ENCODE measurements around the gene RASD2.

RASD2 gene

DNA sequence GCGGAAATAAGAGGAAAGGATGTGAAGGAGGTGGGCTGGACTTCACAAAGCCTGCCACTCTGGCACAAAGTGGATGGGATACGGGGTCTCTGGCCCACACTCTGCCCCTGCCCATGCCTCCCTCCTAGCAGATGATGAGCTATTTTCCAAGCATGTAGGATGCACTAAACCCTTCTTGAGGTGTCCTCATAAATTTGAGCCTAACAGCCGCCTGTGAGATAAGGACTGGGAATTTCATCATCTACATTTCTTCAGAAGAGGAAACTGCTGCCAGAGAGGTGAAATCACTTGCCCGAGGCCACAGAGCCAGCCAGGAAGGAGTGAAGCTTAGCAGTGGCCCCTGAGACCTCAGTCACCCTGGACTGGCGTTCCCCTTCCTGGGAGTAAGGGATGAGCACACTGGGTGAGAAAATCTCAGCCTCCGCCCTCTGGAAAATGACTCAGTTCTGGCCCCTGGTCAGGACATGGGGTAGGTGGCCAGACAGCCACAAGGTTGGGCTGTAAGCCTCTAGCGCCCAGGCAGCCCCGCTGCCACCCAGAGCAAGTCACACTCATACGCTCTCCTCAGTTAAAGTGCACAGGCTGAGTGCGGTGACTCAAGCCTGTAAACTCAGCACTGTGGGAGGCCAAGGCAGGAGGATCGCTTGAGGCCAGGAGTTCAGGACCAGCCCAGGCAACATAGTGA lies 48.6 kb downstream of the RASD2 start:
- Histone ChIP-seq H3K9me3 (ENCODE audit: control insufficient read depth, low read length) (no peaks in the 10 kb centered on the region), H3K27ac (ENCODE audit: low read depth, low read length, severe bottlenecking) (peak overlapping the region; percentile 73), H3K4me1 (ENCODE audit: control insufficient read depth, insufficient read depth, low read length, poor library complexity, severe bottlenecking) (peaks cover 23% of the 10 kb centered on the region), H3K4me3 (ENCODE audit: extremely low read depth, insufficient read depth, low read length, poor library complexity, severe bottlenecking) (no peak overlapping the region), H3K36me3 (ENCODE audit: control insufficient read depth, insufficient read depth, low read length) (no peaks in the 10 kb centered on the region)
- WGBS, 2 experiments (ENCODE audit: insufficient coverage in 2 of 2), result 73 to 87% methylated on average over 6 to 8 of the region's 11 CpGs

- Histone ChIP-seq H3K4me3 (ENCODE audit: extremely low read depth, insufficient read depth, low read length, poor library complexity, severe bottlenecking) (no peak overlapping the region), H3K4me1 (ENCODE audit: control insufficient read depth, insufficient read depth, low read length, poor library complexity, severe bottlenecking) (peaks cover 23% of the 10 kb centered on the region), H3K27ac (ENCODE audit: low read depth, low read length, severe bottlenecking) (peak overlapping the region; percentile 73), H3K36me3 (ENCODE audit: control insufficient read depth, insufficient read depth, low read length) (no peaks in the 10 kb centered on the region), H3K9me3 (ENCODE audit: control insufficient read depth, low read length) (no peaks in the 10 kb centered on the region)
- 87 to 96% methylated on average over 3 to 6 of the region's 6 CpGs for WGBS, 2 experiments (ENCODE audit: insufficient coverage in 2 of 2)
Measured at GRCh38 chr22:35589756-35590093, 49.1 kb downstream of the RASD2 start.

DNA sequence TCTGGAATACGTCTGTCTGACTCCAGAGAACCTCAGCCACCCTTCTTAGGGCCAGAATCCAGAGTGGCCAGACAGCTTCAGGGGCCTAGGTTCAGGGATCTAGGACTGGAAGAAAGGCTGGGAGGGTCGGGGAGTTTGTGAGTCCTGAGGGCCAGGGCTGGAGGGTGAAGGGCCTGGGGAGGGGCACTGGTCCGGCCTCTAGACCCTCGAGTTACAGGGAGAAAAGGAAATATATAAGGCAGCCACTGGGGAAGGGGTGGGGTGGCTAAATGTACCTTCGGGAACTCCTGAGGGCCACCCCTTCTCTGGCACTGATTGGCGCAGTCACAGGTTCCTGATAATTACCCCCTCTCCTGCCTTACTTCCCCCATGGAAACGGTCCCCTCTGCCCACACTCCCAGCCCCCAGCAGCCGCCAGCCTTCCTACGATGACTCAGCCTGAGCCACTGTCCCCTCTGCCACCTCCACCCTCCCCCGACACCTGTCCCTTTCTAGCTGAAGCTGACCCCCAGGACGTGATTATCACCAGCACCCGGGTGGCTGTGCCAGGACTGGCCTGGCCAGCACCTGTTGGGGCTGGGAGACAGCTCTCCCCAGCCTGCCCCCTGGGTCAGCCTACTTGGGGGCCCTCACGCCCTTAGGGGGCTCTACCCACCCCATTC lies 50.1 kb downstream of the RASD2 start:
- Histone ChIP-seq H3K9me3 (ENCODE audit: control insufficient read depth, low read length) (no peaks in the 10 kb centered on the region), H3K36me3 (ENCODE audit: control insufficient read depth, insufficient read depth, low read length) (no peaks in the 10 kb centered on the region), H3K27ac (ENCODE audit: low read depth, low read length, severe bottlenecking) (no peak overlapping the region), H3K4me1 (ENCODE audit: control insufficient read depth, insufficient read depth, low read length, poor library complexity, severe bottlenecking) (peaks cover 23% of the 10 kb centered on the region), H3K4me3 (ENCODE audit: extremely low read depth, insufficient read depth, low read length, poor library complexity, severe bottlenecking) (no peak overlapping the region)
- 53 to 61% methylated on average over 8 to 10 of the region's 13 CpGs for WGBS, 2 experiments (ENCODE audit: insufficient coverage in 2 of 2)

DNA sequence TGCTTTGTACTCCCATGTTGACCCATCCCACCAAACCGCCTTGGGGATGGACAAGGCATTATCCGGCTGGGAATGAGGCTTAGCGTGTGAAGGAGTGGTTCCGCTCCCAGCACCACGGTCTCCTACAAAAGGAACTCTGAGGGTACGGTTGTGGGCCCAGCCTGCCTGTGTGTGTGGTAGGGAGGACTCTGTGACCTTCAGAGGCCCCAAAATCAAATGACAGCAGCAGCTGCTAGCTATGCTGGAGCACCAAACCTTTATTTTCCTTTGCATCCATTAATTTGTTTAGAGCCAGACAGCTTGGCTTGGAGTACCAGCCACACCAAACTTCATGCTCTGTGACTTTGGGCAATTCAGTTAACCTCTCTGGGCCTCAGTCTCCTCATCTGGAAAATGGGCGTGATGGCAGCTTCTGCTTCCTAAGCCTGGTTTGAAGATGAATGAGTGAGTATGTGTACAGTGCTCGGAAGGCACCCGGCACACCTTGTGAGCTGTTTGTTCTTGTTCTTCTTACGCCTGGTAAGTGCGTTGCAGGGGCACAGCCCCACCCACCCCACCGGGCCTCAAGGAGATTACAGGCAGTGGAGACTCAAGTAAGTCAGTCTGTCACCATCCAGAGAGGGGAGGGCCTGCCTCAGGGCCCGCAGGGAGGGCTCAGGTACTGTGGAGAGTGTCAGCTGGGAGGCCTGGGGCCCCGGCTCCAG lies 51.2 kb downstream of the RASD2 start:
- Histone ChIP-seq H3K9me3 (ENCODE audit: control insufficient read depth, low read length) (no peaks in the 10 kb centered on the region), H3K4me1 (ENCODE audit: control insufficient read depth, insufficient read depth, low read length, poor library complexity, severe bottlenecking) (peaks cover 23% of the 10 kb centered on the region)
- WGBS, 2 experiments (ENCODE audit: insufficient coverage in 2 of 2), result 90 to 93% methylated on average over 11 to 13 of the region's 14 CpGs

DNA sequence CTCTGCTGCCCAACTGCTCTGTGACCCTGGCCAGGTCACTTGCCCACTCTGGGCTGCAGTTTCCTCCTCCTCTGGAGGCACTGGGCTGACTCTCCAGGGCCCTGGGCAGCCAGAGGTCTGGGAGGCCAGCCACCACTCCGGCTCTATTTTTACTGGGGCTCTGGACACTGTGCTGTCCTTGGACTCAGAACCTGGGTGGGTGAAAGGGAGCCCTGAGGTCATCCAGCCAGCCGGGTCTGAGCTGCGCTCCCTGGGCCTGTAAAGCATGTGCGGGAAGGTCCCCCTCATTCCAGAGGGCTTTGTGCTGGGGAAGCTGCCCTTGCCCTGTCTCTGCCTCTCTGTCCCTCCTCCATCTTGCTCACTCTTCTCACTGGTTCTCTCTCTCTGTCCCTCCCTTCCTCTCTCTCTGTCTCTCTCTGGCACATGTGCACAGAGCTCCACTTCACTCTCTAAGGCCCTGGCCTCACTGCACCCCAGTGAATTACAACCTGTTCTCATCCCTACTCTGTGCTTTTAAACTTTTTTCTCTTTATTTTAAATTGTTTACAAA lies 51.9 kb downstream of the RASD2 start:
- Histone ChIP-seq H3K9me3 (ENCODE audit: control insufficient read depth, low read length) (no peaks in the 10 kb centered on the region), H3K27ac (ENCODE audit: low read depth, low read length, severe bottlenecking) (no peak overlapping the region), H3K36me3 (ENCODE audit: control insufficient read depth, insufficient read depth, low read length) (no peaks in the 10 kb centered on the region), H3K4me3 (ENCODE audit: extremely low read depth, insufficient read depth, low read length, poor library complexity, severe bottlenecking) (no peak overlapping the region), H3K4me1 (ENCODE audit: control insufficient read depth, insufficient read depth, low read length, poor library complexity, severe bottlenecking) (peaks cover 23% of the 10 kb centered on the region)
- WGBS, 2 experiments (ENCODE audit: insufficient coverage in 2 of 2), result 68 to 74% methylated on average over 4 of the region's 4 CpGs

More for the DNA sequence above, 51.2 kb downstream of the RASD2 start:
- Histone ChIP-seq H3K36me3 (ENCODE audit: control insufficient read depth, insufficient read depth, low read length) (no peaks in the 10 kb centered on the region), H3K4me3 (ENCODE audit: extremely low read depth, insufficient read depth, low read length, poor library complexity, severe bottlenecking) (no peak overlapping the region), H3K27ac (ENCODE audit: low read depth, low read length, severe bottlenecking) (no peak overlapping the region)

DNA sequence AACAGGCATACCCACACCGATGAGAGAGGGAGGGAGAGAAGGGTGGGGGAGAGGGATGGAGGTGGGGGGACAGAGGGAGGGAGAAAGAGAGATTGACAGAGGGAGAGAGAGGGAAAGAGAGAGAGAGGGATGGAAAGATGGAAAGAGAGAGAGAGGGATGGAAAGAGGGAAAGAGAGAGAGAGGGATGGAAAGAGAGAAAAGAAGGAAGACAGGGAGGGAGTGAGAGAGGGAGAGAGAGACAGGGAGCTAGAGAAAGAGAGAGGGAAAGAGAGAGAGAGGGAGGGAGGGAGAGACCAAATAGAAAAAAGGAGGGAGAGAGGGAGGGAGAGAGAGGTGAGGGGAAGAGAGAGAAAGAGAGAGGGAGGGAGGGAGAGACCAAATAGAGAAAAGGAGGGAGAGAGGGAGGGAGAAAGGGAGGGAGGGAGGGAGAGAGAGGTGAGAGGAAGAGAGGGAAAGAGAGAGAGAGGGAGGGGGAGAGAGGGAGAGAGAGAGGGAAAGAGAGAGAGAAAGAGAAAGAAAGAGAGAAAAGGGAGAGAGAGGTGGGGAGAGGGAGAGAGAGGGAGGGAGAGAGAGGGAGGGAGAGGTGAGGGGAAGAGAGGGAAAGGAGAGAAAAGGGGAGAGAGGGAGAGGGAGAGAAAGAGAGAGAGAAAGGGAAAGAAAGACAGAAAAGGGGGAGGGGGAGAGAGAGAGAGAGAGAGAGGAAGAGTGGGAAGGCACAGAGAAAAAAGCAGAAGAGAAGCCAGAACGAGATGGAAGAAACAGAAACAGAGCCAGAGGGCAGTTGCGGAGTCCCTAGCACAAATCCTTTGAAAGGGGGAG lies 52.6 kb downstream of the RASD2 start:
- 52% methylated on average over 2 to 3 of the region's 3 CpGs for WGBS, 2 experiments (ENCODE audit: insufficient coverage in 2 of 2)
- peaks cover 23% of the 10 kb centered on the region for H3K4me1 ChIP-seq (ENCODE audit: control insufficient read depth, insufficient read depth, low read length, poor library complexity, severe bottlenecking)
- H3K27ac ChIP-seq (ENCODE audit: low read depth, low read length, severe bottlenecking), result no peak overlapping the region
- H3K9me3 ChIP-seq (ENCODE audit: control insufficient read depth, low read length), result no peaks in the 10 kb centered on the region
- H3K4me3 ChIP-seq (ENCODE audit: extremely low read depth, insufficient read depth, low read length, poor library complexity, severe bottlenecking), result no peak overlapping the region
- H3K36me3 ChIP-seq (ENCODE audit: control insufficient read depth, insufficient read depth, low read length), result no peaks in the 10 kb centered on the region

DNA sequence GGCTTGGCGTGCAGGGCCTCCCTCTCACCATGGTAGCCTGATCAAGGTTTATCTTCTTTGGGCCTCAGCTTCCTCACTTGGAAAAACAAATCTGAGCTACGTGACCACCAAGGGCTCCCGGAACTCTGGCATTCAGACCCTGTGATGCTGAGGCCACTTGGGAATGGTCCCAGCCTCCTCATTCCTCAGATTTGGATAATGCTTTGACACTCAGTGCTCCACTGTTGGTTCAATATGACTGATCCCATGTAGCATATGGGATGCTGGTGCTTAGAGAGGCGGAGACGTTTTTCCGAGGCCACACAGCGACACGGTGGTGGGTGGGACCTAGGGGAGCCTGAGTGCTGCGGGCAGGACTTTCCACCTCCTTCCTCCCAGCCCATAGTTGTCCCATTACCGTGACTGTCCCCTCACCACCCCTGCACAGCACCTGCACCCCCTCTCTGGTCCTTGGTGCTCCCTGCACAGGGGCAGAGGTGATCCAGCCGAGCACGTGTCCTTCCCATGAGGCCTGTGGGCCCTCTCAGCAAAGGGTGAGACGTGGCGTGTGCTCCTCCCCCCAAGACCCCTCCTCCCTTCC lies 53.4 kb downstream of the RASD2 start:
- 77 to 86% methylated on average over 10 to 13 of the region's 14 CpGs for WGBS, 2 experiments (ENCODE audit: insufficient coverage in 2 of 2)
- H3K4me3 ChIP-seq (ENCODE audit: extremely low read depth, insufficient read depth, low read length, poor library complexity, severe bottlenecking), result no peak overlapping the region

GRCh38 chr22:35594686-35595085 lies 54.1 kb downstream of the RASD2 start:
- Histone ChIP-seq H3K4me1 (ENCODE audit: control insufficient read depth, insufficient read depth, low read length, poor library complexity, severe bottlenecking) (peaks cover 13% of the 10 kb centered on the region), H3K27ac (ENCODE audit: low read depth, low read length, severe bottlenecking) (no peak overlapping the region), H3K36me3 (ENCODE audit: control insufficient read depth, insufficient read depth, low read length) (no peaks in the 10 kb centered on the region), H3K4me3 (ENCODE audit: extremely low read depth, insufficient read depth, low read length, poor library complexity, severe bottlenecking) (no peak overlapping the region), H3K9me3 (ENCODE audit: control insufficient read depth, low read length) (no peaks in the 10 kb centered on the region)
- WGBS, 2 experiments (ENCODE audit: insufficient coverage in 2 of 2), result 90 to 98% methylated on average over 4 to 5 of the region's 5 CpGs

More for the DNA sequence above, 53.4 kb downstream of the RASD2 start:
- Histone ChIP-seq H3K27ac (ENCODE audit: low read depth, low read length, severe bottlenecking) (no peak overlapping the region), H3K9me3 (ENCODE audit: control insufficient read depth, low read length) (no peaks in the 10 kb centered on the region), H3K36me3 (ENCODE audit: control insufficient read depth, insufficient read depth, low read length) (no peaks in the 10 kb centered on the region), H3K4me1 (ENCODE audit: control insufficient read depth, insufficient read depth, low read length, poor library complexity, severe bottlenecking) (peaks cover 17% of the 10 kb centered on the region)

DNA sequence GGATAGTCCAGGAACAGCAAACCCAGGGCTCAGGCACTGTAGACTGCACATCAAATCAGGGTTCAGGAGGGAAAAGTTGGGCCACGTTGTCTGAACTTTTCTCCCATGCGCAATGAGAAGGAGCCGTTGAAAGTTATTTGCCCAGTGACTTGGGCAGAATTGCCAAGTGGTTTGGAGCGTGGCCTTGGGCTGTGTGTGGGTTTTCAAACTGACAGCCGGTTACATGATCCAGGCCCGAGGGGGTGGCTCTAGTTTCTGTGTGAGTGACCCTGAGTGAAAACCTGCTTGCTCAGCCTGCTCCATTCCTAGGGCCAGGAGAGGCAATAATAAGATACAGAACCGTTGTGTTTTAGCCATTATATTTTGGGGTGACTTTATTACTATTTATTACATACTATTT lies 56.2 kb downstream of the RASD2 start:
- Histone ChIP-seq H3K4me1 (ENCODE audit: control insufficient read depth, insufficient read depth, low read length, poor library complexity, severe bottlenecking) (peaks cover 10% of the 10 kb centered on the region), H3K27ac (ENCODE audit: low read depth, low read length, severe bottlenecking) (no peak overlapping the region), H3K36me3 (ENCODE audit: control insufficient read depth, insufficient read depth, low read length) (no peaks in the 10 kb centered on the region), H3K4me3 (ENCODE audit: extremely low read depth, insufficient read depth, low read length, poor library complexity, severe bottlenecking) (no peak overlapping the region), H3K9me3 (ENCODE audit: control insufficient read depth, low read length) (no peaks in the 10 kb centered on the region)
- 96 to 97% methylated on average over 6 of the region's 7 CpGs for WGBS, 2 experiments (ENCODE audit: insufficient coverage in 2 of 2)

Data from mesodermal cell (in vitro differentiated cells).